Measurements from ENCODE around the gene STRAP.

The STRAP gene

DNA sequence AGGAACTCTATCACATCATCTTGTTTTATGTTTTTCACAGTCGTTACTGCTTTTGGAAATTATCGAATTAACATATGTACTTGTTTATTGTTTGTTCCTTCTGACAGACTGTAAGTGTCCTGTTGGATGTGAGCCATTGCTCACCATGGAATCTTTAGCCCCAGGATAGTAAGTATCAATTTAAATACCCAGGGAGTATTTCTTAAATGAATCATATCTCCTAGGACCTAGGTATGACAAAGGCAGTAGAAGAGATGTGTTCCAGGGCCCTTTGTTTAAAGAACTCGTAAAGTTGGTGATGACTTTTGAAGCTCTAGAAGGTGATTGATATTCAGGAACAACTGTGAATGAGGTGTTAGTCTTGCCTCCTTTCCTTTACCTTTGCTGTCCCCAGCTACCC lies 30.3 kb upstream of the STRAP start:
- Histone ChIP-seq H3F3A (ENCODE audit: insufficient read depth) (no peaks in the 10 kb centered on the region), H3K9ac (ENCODE audit: low read length) (no peak overlapping the region), H3K4me2 (ENCODE audit: low read depth, low read length, poor library complexity, severe bottlenecking) (no peak overlapping the region), H3K79me2 (ENCODE audit: insufficient read depth, low read length) (no peaks in the 10 kb centered on the region), H2AFZ (ENCODE audit: low read depth, low read length, severe bottlenecking) (no peak overlapping the region), H3K4me3 (ENCODE audit: insufficient read depth, low read length, poor library complexity, severe bottlenecking) (no peak overlapping the region), H4K20me1 (ENCODE audit: low read depth, low read length) (no peaks in the 10 kb centered on the region), H3K27me3 (ENCODE audit: low read length) (no peaks in the 10 kb centered on the region), H3K9me2 (replicated peaks; ENCODE audit: insufficient read depth, low read length) (no peaks in the 10 kb centered on the region), H3K27ac (ENCODE audit: low read depth, low read length) (no peak overlapping the region), H3K9me3 (ENCODE audit: insufficient read depth, low read length) (no peaks in the 10 kb centered on the region), H3K36me3 (ENCODE audit: low read length) (no peaks in the 10 kb centered on the region)
- TF ChIP-seq EZH2phosphoT487 (conservative IDR thresholded peaks at IDR 0.05; ENCODE audit: low read length) (no peak), CTCF (IDR thresholded peaks at IDR 0.05; ENCODE audit: insufficient read depth, low read length, poor library complexity, severe bottlenecking) (no peak)

GRCh38 chr12:15852383-15852782 lies 29.8 kb upstream of the STRAP start:
- no peak overlapping the region for H3K9ac ChIP-seq (ENCODE audit: low read length)
- H3K27ac ChIP-seq (ENCODE audit: low read depth, low read length) = no peak overlapping the region
- H3K4me2 ChIP-seq (ENCODE audit: low read depth, low read length, poor library complexity, severe bottlenecking) = no peak overlapping the region
- H3K79me2 ChIP-seq (ENCODE audit: insufficient read depth, low read length) = no peaks in the 10 kb centered on the region
- H3K4me3 ChIP-seq (ENCODE audit: insufficient read depth, low read length, poor library complexity, severe bottlenecking) = no peak overlapping the region
- H2AFZ ChIP-seq (ENCODE audit: low read depth, low read length, severe bottlenecking) = no peak overlapping the region
- H3F3A ChIP-seq (ENCODE audit: insufficient read depth) = no peaks in the 10 kb centered on the region
- H3K9me2 ChIP-seq (replicated peaks; ENCODE audit: insufficient read depth, low read length) = no peaks in the 10 kb centered on the region
- no peaks in the 10 kb centered on the region for H4K20me1 ChIP-seq (ENCODE audit: low read depth, low read length)
- no peaks in the 10 kb centered on the region for H3K9me3 ChIP-seq (ENCODE audit: insufficient read depth, low read length)
- TF ChIP-seq CTCF (IDR thresholded peaks at IDR 0.05; ENCODE audit: insufficient read depth, low read length, poor library complexity, severe bottlenecking) (no peak), EZH2phosphoT487 (conservative IDR thresholded peaks at IDR 0.05; ENCODE audit: low read length) (no peak)
- H3K27me3 ChIP-seq (ENCODE audit: low read length) = no peaks in the 10 kb centered on the region
- no peaks in the 10 kb centered on the region for H3K36me3 ChIP-seq (ENCODE audit: low read length)

- H3F3A ChIP-seq (ENCODE audit: insufficient read depth) = no peaks in the 10 kb centered on the region
- H3K27ac ChIP-seq (ENCODE audit: low read depth, low read length) = no peak overlapping the region
- H3K9me3 ChIP-seq (ENCODE audit: insufficient read depth, low read length) = no peaks in the 10 kb centered on the region
- H4K20me1 ChIP-seq (ENCODE audit: low read depth, low read length) = no peaks in the 10 kb centered on the region
- H2AFZ ChIP-seq (ENCODE audit: low read depth, low read length, severe bottlenecking) = no peak overlapping the region
- TF ChIP-seq EZH2phosphoT487 (conservative IDR thresholded peaks at IDR 0.05; ENCODE audit: low read length) = no peak
- TF ChIP-seq CTCF (IDR thresholded peaks at IDR 0.05; ENCODE audit: insufficient read depth, low read length, poor library complexity, severe bottlenecking) = no peak
- no peaks in the 10 kb centered on the region for H3K9me2 ChIP-seq (replicated peaks; ENCODE audit: insufficient read depth, low read length)
- H3K4me2 ChIP-seq (ENCODE audit: low read depth, low read length, poor library complexity, severe bottlenecking) = no peak overlapping the region
- H3K79me2 ChIP-seq (ENCODE audit: insufficient read depth, low read length) = no peaks in the 10 kb centered on the region
- no peaks in the 10 kb centered on the region for H3K27me3 ChIP-seq (ENCODE audit: low read length)
- H3K36me3 ChIP-seq (ENCODE audit: low read length) = no peaks in the 10 kb centered on the region
- H3K9ac ChIP-seq (ENCODE audit: low read length) = no peak overlapping the region
- no peak overlapping the region for H3K4me3 ChIP-seq (ENCODE audit: insufficient read depth, low read length, poor library complexity, severe bottlenecking)
These were observed 28.3 kb upstream of the STRAP start for GRCh38 chr12:15853877-15854276.

DNA sequence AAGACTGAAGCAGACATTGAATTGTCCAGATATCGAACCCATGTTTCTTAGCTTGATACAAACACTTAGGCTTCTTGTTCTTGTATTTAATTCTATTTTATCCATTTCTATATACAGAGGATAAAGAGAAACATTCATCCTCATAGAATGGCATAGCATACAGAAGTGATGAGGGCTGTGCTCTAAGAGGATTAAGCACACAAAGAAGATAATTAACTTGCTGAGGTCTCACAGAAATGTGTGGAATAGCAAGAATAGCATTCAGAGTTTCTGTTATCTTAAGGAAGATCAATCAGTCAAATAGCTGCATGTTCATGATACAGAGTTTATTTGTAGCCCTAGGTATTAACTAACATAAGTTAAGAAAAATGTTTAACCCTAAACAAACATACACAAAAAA lies 27.3 kb upstream of the STRAP start:
- no peak overlapping the region for H3K27ac ChIP-seq (ENCODE audit: low read depth, low read length)

More for the DNA sequence above, 27.3 kb upstream of the STRAP start:
- Histone ChIP-seq H3K9me3 (ENCODE audit: insufficient read depth, low read length) (no peaks in the 10 kb centered on the region), H3F3A (ENCODE audit: insufficient read depth) (no peaks in the 10 kb centered on the region), H4K20me1 (ENCODE audit: low read depth, low read length) (no peaks in the 10 kb centered on the region), H2AFZ (ENCODE audit: low read depth, low read length, severe bottlenecking) (no peak overlapping the region), H3K4me3 (ENCODE audit: insufficient read depth, low read length, poor library complexity, severe bottlenecking) (no peak overlapping the region), H3K36me3 (ENCODE audit: low read length) (no peaks in the 10 kb centered on the region), H3K27me3 (ENCODE audit: low read length) (no peaks in the 10 kb centered on the region), H3K79me2 (ENCODE audit: insufficient read depth, low read length) (no peaks in the 10 kb centered on the region), H3K4me2 (ENCODE audit: low read depth, low read length, poor library complexity, severe bottlenecking) (no peak overlapping the region), H3K9ac (ENCODE audit: low read length) (no peak overlapping the region), H3K9me2 (replicated peaks; ENCODE audit: insufficient read depth, low read length) (no peaks in the 10 kb centered on the region)
- TF ChIP-seq CTCF (IDR thresholded peaks at IDR 0.05; ENCODE audit: insufficient read depth, low read length, poor library complexity, severe bottlenecking) = no peak
